Measurements from ENCODE around the gene HDDC2. TPM values are rescaled to one million over a fixed set of nuclear protein-coding genes. Genes with fewer than 3 reads are reported as not detected.

HDDC2 gene
- total and polyA plus RNA-seq, 5 donors from 2014 or later = 28.9 to 92.6 (median 87.5) TPM

- H3K4me1 ChIP-seq (ENCODE audit: control insufficient read depth, insufficient read depth, low read length, poor library complexity, severe bottlenecking) = no peaks in the 10 kb centered on the region
- no peak overlapping the region for H3K4me3 Mint-ChIP-seq
- H3K27me3 Mint-ChIP-seq = peaks cover 24% of the 10 kb centered on the region
- H3K9me3 ChIP-seq (ENCODE audit: control insufficient read depth in 2 of 2, low read length in 2 of 2) = no peaks in the 10 kb centered on the region
- H3K27me3 ChIP-seq (ENCODE audit: control insufficient read depth, insufficient read depth, low read length) = peaks cover 18% of the 10 kb centered on the region
- DNase-seq (no peak), ATAC-seq (ENCODE audit: low read depth in 2 of 2) (no peak)
- H3K4me1 Mint-ChIP-seq = peaks cover 0 to 2% (median 0%) of the 10 kb centered on the region in 4 donors
- no peak overlapping the region for H3K27ac Mint-ChIP-seq
- no peaks in the 10 kb centered on the region for H3K36me3 Mint-ChIP-seq
- H3K27ac ChIP-seq (ENCODE audit: insufficient read depth, low read length, poor library complexity, severe bottlenecking) = no peak overlapping the region
- no peaks in the 10 kb centered on the region for H3K36me3 ChIP-seq (ENCODE audit: control insufficient read depth, insufficient read depth, low read length)
- H3K9me3 Mint-ChIP-seq = no peaks in the 10 kb centered on the region
- no peak overlapping the region for H3K4me3 ChIP-seq (ENCODE audit: low read depth, low read length)
These were observed 11.2 kb upstream of the HDDC2 start for GRCh38 chr6:125312950-125313349.

GRCh38 chr6:125312478-125312877 lies 10.7 kb upstream of the HDDC2 start:
- Histone ChIP-seq H3K4me1 (ENCODE audit: control insufficient read depth, insufficient read depth, low read length, poor library complexity, severe bottlenecking) (no peaks in the 10 kb centered on the region), H3K9me3 (ENCODE audit: control insufficient read depth in 2 of 2, low read length in 2 of 2) (no peaks in the 10 kb centered on the region), H3K27me3 (ENCODE audit: control insufficient read depth, insufficient read depth, low read length) (peaks cover 18% of the 10 kb centered on the region), H3K4me3 (ENCODE audit: low read depth, low read length) (no peak overlapping the region), H3K27ac (ENCODE audit: insufficient read depth, low read length, poor library complexity, severe bottlenecking) (no peak overlapping the region), H3K36me3 (ENCODE audit: control insufficient read depth, insufficient read depth, low read length) (no peaks in the 10 kb centered on the region)
- H3K9me3 Mint-ChIP-seq = no peaks in the 10 kb centered on the region
- DNase-seq (no peak), ATAC-seq (ENCODE audit: low read depth in 2 of 2) (no peak)
- peaks cover 0 to 2% (median 0%) of the 10 kb centered on the region in 4 donors for H3K4me1 Mint-ChIP-seq
- peaks cover 24% of the 10 kb centered on the region for H3K27me3 Mint-ChIP-seq
- H3K4me3 Mint-ChIP-seq = no peak overlapping the region
- no peaks in the 10 kb centered on the region for H3K36me3 Mint-ChIP-seq
- H3K27ac Mint-ChIP-seq = no peak overlapping the region

GRCh38 chr6:125310994-125311649 lies 9.4 kb upstream of the HDDC2 start:
- Histone ChIP-seq H3K4me1 (ENCODE audit: control insufficient read depth, insufficient read depth, low read length, poor library complexity, severe bottlenecking) (no peaks in the 10 kb centered on the region), H3K4me3 (ENCODE audit: low read depth, low read length) (no peak overlapping the region), H3K9me3 (ENCODE audit: control insufficient read depth in 2 of 2, low read length in 2 of 2) (no peaks in the 10 kb centered on the region), H3K27me3 (ENCODE audit: control insufficient read depth, insufficient read depth, low read length) (peaks cover 19% of the 10 kb centered on the region), H3K27ac (ENCODE audit: insufficient read depth, low read length, poor library complexity, severe bottlenecking) (no peak overlapping the region), H3K36me3 (ENCODE audit: control insufficient read depth, insufficient read depth, low read length) (no peaks in the 10 kb centered on the region)
- H3K27me3 Mint-ChIP-seq = peaks cover 27% of the 10 kb centered on the region
- H3K4me3 Mint-ChIP-seq = no peak overlapping the region
- DNase-seq = peak in 2 of 3 donors; percentile 54 to 61
- peaks cover 0 to 2% (median 0%) of the 10 kb centered on the region in 4 donors for H3K4me1 Mint-ChIP-seq
- no peaks in the 10 kb centered on the region for H3K36me3 Mint-ChIP-seq
- H3K27ac Mint-ChIP-seq = no peak overlapping the region
- H3K9me3 Mint-ChIP-seq = no peaks in the 10 kb centered on the region
- ATAC-seq (ENCODE audit: low read depth in 2 of 2) = peak; percentile 77 to 84

DNA sequence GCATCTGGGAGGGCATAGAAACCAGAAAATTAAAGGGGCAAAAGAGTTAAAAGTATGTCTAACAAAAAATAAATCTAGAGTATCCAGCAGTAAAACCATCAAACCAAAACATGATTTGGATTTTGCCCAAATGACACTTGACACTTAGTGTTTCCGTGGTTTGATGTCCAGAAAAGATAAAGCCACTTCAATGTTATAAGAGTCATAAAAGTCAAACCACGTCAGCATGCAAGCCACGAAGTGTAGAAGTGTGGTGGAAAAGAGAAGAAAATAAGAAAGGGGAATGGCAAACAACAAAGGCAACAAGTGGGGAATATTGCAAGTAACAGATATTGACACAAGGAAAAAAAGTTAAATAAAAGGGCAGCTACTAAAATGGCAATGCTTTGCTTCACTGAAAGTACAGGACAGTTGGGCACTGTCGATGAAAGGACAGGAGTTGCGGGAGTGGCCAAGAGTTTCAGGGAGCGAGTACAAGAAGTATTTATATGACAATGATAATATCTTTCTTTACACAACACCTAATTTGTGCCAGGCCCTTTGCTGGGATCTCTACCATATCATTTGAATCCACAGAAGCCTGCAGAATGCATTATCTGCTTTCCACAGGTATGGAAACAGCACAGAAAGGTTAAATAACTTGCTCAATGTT lies 6.3 kb upstream of the HDDC2 start:
- Mint-ChIP-seq H3K4me1 (peaks cover 2 to 7% (median 6%) of the 10 kb centered on the region in 4 donors), H3K9me3 (peaks cover 0 to 1% (median 0%) of the 10 kb centered on the region in 7 donors), H3K4me3 (no peak overlapping the region), H3K36me3 (no peaks in the 10 kb centered on the region), H3K27me3 (peaks cover 34% of the 10 kb centered on the region), H3K27ac (no peak overlapping the region)
- no peaks in the 10 kb centered on the region for H3K36me3 ChIP-seq (ENCODE audit: control insufficient read depth, insufficient read depth, low read length)
- ATAC-seq (ENCODE audit: low read depth in 2 of 2) = no peak
- no peak overlapping the region for H3K4me3 ChIP-seq (ENCODE audit: low read depth, low read length)
- H3K9me3 ChIP-seq (ENCODE audit: control insufficient read depth in 2 of 2, low read length in 2 of 2) = no peaks in the 10 kb centered on the region
- H3K27me3 ChIP-seq (ENCODE audit: control insufficient read depth, insufficient read depth, low read length) = peaks cover 14% of the 10 kb centered on the region
- peaks cover 5% of the 10 kb centered on the region for H3K4me1 ChIP-seq (ENCODE audit: control insufficient read depth, insufficient read depth, low read length, poor library complexity, severe bottlenecking)
- no peak for DNase-seq
- H3K27ac ChIP-seq (ENCODE audit: insufficient read depth, low read length, poor library complexity, severe bottlenecking) = no peak overlapping the region

DNA sequence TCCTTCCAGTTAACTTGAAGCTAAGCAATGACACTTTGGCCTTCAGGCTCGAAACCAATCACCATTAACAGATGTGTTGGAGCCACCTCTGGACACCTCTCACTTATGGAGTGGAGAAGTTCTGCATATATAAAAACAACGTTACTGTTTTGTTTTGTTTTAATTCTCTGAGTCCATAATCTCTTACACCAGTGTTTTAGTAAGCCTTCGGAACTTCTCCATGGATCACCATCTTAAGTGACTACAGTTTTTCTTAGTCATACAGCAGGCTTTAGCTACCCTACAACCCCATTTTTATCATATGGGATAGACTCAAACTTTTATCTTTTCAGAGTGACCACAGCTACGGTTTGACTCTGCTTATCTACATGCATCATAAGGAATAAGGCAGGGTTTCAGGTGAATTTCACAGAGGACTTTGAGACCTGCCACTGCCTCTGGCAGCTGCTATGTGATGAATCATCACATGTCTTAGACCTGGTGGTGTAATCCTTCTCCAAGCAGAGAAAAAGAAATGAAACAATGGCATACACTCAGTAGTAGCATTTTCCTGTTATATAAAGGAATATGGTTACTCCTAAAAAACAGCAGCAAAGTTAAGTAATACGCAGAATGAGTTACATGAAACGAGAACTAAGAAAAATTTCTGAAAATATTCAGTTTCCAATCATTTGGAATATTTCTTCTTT lies 5.5 kb upstream of the HDDC2 start:
- H3K27ac ChIP-seq (ENCODE audit: insufficient read depth, low read length, poor library complexity, severe bottlenecking) = no peak overlapping the region
- H3K36me3 ChIP-seq (ENCODE audit: control insufficient read depth, insufficient read depth, low read length) = no peaks in the 10 kb centered on the region
- no peak overlapping the region for H3K4me3 Mint-ChIP-seq
- H3K36me3 Mint-ChIP-seq = no peaks in the 10 kb centered on the region
- peaks cover 12% of the 10 kb centered on the region for H3K4me1 ChIP-seq (ENCODE audit: control insufficient read depth, insufficient read depth, low read length, poor library complexity, severe bottlenecking)
- no peak for DNase-seq
- H3K4me1 Mint-ChIP-seq = peaks cover 10 to 15% (median 14%) of the 10 kb centered on the region in 4 donors
- no peak for ATAC-seq (ENCODE audit: low read depth in 2 of 2)
- H3K27me3 ChIP-seq (ENCODE audit: control insufficient read depth, insufficient read depth, low read length) = peaks cover 10% of the 10 kb centered on the region
- H3K27ac Mint-ChIP-seq = no peak overlapping the region
- peaks cover 29% of the 10 kb centered on the region for H3K27me3 Mint-ChIP-seq
- H3K9me3 Mint-ChIP-seq = peaks cover 0 to 1% (median 0%) of the 10 kb centered on the region in 7 donors
- H3K4me3 ChIP-seq (ENCODE audit: low read depth, low read length) = no peak overlapping the region
- H3K9me3 ChIP-seq (ENCODE audit: control insufficient read depth in 2 of 2, low read length in 2 of 2) = no peaks in the 10 kb centered on the region

DNA sequence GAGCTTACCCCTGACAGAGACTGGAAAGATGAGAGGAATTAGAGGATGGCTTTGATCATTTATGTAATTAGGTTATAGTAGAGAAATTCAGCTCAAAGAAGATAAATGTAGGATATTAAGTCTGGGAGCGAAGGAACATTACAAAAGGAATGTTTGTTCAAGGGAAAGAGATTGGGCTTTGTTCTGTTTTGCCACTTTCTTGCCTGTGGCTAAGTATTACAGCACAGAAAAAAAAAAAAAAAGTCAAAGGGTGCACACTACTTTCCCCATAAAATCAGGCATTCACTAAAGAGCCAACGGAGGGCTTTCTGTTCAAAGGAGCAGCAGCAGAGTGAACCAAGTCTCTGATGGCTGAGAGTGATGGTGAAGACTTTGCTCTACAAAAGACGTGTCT lies 5.0 kb upstream of the HDDC2 start:
- peaks cover 17% of the 10 kb centered on the region for H3K4me1 ChIP-seq (ENCODE audit: control insufficient read depth, insufficient read depth, low read length, poor library complexity, severe bottlenecking)
- DNase-seq = no peak
- Mint-ChIP-seq H3K27me3 (peaks cover 27% of the 10 kb centered on the region), H3K36me3 (no peaks in the 10 kb centered on the region), H3K4me3 (no peak overlapping the region), H3K27ac (no peak overlapping the region), H3K4me1 (peaks cover 13 to 18% (median 16%) of the 10 kb centered on the region in 4 donors), H3K9me3 (peaks cover 0 to 1% (median 0%) of the 10 kb centered on the region in 7 donors)
- H3K27ac ChIP-seq (ENCODE audit: insufficient read depth, low read length, poor library complexity, severe bottlenecking) = no peak overlapping the region
- ATAC-seq (ENCODE audit: low read depth in 2 of 2) = no peak
- H3K27me3 ChIP-seq (ENCODE audit: control insufficient read depth, insufficient read depth, low read length) = peaks cover 9% of the 10 kb centered on the region
- H3K36me3 ChIP-seq (ENCODE audit: control insufficient read depth, insufficient read depth, low read length) = no peaks in the 10 kb centered on the region
- no peaks in the 10 kb centered on the region for H3K9me3 ChIP-seq (ENCODE audit: control insufficient read depth in 2 of 2, low read length in 2 of 2)
- no peak overlapping the region for H3K4me3 ChIP-seq (ENCODE audit: low read depth, low read length)

GRCh38 chr6:125304970-125305660 lies 3.3 kb upstream of the HDDC2 start:
- Mint-ChIP-seq H3K27me3 (peaks cover 15% of the 10 kb centered on the region), H3K4me1 (peaks cover 23 to 30% (median 25%) of the 10 kb centered on the region in 4 donors), H3K36me3 (peaks cover under 1% of the 10 kb centered on the region), H3K27ac (no peak overlapping the region), H3K9me3 (peaks cover 0 to 1% (median 0%) of the 10 kb centered on the region in 7 donors), H3K4me3 (peak overlapping the region in 1 of 4 donors; percentile 7)
- no peak for ATAC-seq (ENCODE audit: low read depth in 2 of 2)
- Histone ChIP-seq H3K27ac (ENCODE audit: insufficient read depth, low read length, poor library complexity, severe bottlenecking) (no peak overlapping the region), H3K27me3 (ENCODE audit: control insufficient read depth, insufficient read depth, low read length) (peaks cover 8% of the 10 kb centered on the region), H3K4me1 (ENCODE audit: control insufficient read depth, insufficient read depth, low read length, poor library complexity, severe bottlenecking) (peaks cover 27% of the 10 kb centered on the region), H3K9me3 (ENCODE audit: control insufficient read depth in 2 of 2, low read length in 2 of 2) (no peaks in the 10 kb centered on the region), H3K4me3 (ENCODE audit: low read depth, low read length) (no peak overlapping the region), H3K36me3 (ENCODE audit: control insufficient read depth, insufficient read depth, low read length) (no peaks in the 10 kb centered on the region)
- DNase-seq = no peak
